OCI-LY1 (cell line): ENCODE measurements around the gene GABBR2.

ENCODE experiments used
- H2AFZ ChIP-seq: fragments of 200-600 bp; sonication (generic), shearing (Covaris generic); 2 replicates; pipeline ENCODE4 v1.6.0; 2014; ENCODE audit warnings: antibody characterized with exemption, mild to moderate bottlenecking, low read length
- H3F3A ChIP-seq: fragments of 200-600 bp; sonication (generic), shearing (Covaris generic); 2 replicates; pipeline ENCODE4 v1.6.0; 2014; ENCODE audit warnings: mild to moderate bottlenecking, antibody characterized with exemption, low read length, moderate library complexity; ENCODE audit not compliant: insufficient read depth
- H3K27ac ChIP-seq: fragments of 200-600 bp; sonication (generic); 2 replicates; pipeline ENCODE4 v1.5.1; 2014; ENCODE audit warnings: low read length, mixed run types, mild to moderate bottlenecking, low read depth; ENCODE audit not compliant: poor library complexity, severe bottlenecking
- H3K27me3 ChIP-seq: fragments of 200-600 bp; sonication (generic); 2 replicates; pipeline ENCODE4 v1.6.0; 2014; ENCODE audit warnings: antibody characterized with exemption, mild to moderate bottlenecking, low read length, moderate library complexity; ENCODE audit not compliant: insufficient read depth
- H3K36me3 ChIP-seq: fragments of 200-600 bp; sonication (generic); 2 replicates; pipeline ENCODE4 v1.6.1; 2014; ENCODE audit warnings: mild to moderate bottlenecking, antibody characterized with exemption, low read length, moderate library complexity, mixed read lengths; ENCODE audit not compliant: insufficient read depth
- H3K4me1 ChIP-seq: fragments of 200-600 bp; sonication (generic); 2 replicates; pipeline ENCODE4 v1.5.1; 2014; ENCODE audit warnings: mild to moderate bottlenecking, low read length, moderate library complexity; ENCODE audit not compliant: insufficient read depth, severe bottlenecking
- H3K4me2 ChIP-seq: fragments of 200-600 bp; sonication (generic), shearing (Covaris generic); 2 replicates; pipeline ENCODE4 v1.6.1; 2014; ENCODE audit warnings: low read length
- H3K4me3 ChIP-seq: fragments of 200-600 bp; sonication (generic); 2 replicates; pipeline ENCODE4 v1.5.1; 2014; ENCODE audit warnings: low read length, low read depth, mild to moderate bottlenecking, mixed read lengths; ENCODE audit not compliant: poor library complexity, severe bottlenecking
- H3K79me2 ChIP-seq: fragments of 200-600 bp; shearing (Covaris generic); 2 replicates; pipeline ENCODE4 v1.6.1; 2016; ENCODE audit warnings: mixed run types, low read length, mixed read lengths; ENCODE audit not compliant: insufficient read depth
- H3K9ac ChIP-seq: fragments of 200-600 bp; sonication (generic), shearing (Covaris generic); 2 replicates; pipeline ENCODE4 v1.6.1; 2014; ENCODE audit warnings: mild to moderate bottlenecking, low read length, mixed read lengths
- H3K9me2 ChIP-seq: fragments of 200-600 bp; sonication (generic), shearing (Covaris generic); 2 replicates; pipeline ENCODE4 v1.6.1; 2014; ENCODE audit warnings: low read depth, mild to moderate bottlenecking, low read length, mixed read lengths
- H3K9me3 ChIP-seq: fragments of 200-600 bp; shearing (Covaris generic); 2 replicates; pipeline ENCODE4 v1.6.1; 2014; ENCODE audit warnings: low read length, mixed read lengths
- H4K20me1 ChIP-seq: fragments of 200-600 bp; sonication (generic), shearing (Covaris generic); 2 replicates; pipeline ENCODE4 v1.6.0; 2016; ENCODE audit warnings: mild to moderate bottlenecking, low read length; ENCODE audit not compliant: insufficient read depth
- EZH2 ChIP-seq: fragments of 200-600 bp; sonication (generic), shearing (Covaris generic); IDR thresholded peaks from 2 replicates; pipeline ENCODE4 v1.8.0; 2017; ENCODE audit warnings: borderline replicate concordance, mixed run types, mild to moderate bottlenecking, antibody characterized with exemption, low read length, moderate library complexity, mixed read lengths
- TF ChIP-seq, protein P1 (sequence below): fragments of 200-600 bp; sonication (generic), shearing (Covaris generic); IDR thresholded peaks from 2 replicates; pipeline ENCODE4 v1.5.1; 2017; ENCODE audit warnings: mild to moderate bottlenecking, antibody characterized with exemption, low read length, moderate library complexity, mixed read lengths

GABBR2 gene

DNA sequence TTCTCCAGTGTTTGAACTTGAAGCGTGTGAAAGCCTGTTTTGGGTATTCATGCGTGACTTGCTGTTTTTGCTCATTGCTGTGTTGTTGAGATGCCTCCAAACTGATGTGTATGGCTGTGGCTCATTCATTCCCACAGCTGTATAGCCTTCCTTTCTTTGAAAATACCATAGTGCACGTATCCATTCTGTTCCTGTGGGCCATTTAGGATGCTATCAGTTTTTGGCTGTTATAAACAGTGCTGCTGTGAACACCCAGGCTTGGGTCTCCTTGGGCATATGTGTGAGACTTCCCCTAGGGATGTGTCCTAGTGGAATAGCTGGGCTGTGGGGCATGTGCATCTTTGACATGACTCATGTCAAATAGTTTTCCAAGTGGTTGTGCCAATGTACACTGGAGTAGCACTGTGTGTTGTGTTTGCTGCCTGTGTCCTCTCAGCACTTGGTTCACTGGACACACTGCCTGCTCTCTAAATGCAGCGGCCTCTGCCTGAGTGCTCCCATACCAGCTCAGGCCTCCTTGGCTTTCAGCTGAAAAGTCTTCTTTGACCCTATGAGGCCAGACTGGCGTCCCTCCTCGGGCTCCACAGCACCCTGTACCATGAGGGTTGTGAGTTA lies 350.7 kb downstream of the GABBR2 start:
- Histone ChIP-seq H4K20me1 (no peaks in the 10 kb centered on the region), H3K4me2 (no peak overlapping the region), H3K36me3 (no peaks in the 10 kb centered on the region), H3K9ac (no peak overlapping the region), H3K4me1 (no peaks in the 10 kb centered on the region), H3K9me2 (no peaks in the 10 kb centered on the region), H3K27me3 (no peaks in the 10 kb centered on the region), H3K9me3 (no peaks in the 10 kb centered on the region), H2AFZ (no peak overlapping the region), H3K79me2 (no peaks in the 10 kb centered on the region), H3F3A (no peaks in the 10 kb centered on the region), H3K4me3 (no peak overlapping the region), H3K27ac (no peak overlapping the region)
- TF ChIP-seq, protein P1, sequence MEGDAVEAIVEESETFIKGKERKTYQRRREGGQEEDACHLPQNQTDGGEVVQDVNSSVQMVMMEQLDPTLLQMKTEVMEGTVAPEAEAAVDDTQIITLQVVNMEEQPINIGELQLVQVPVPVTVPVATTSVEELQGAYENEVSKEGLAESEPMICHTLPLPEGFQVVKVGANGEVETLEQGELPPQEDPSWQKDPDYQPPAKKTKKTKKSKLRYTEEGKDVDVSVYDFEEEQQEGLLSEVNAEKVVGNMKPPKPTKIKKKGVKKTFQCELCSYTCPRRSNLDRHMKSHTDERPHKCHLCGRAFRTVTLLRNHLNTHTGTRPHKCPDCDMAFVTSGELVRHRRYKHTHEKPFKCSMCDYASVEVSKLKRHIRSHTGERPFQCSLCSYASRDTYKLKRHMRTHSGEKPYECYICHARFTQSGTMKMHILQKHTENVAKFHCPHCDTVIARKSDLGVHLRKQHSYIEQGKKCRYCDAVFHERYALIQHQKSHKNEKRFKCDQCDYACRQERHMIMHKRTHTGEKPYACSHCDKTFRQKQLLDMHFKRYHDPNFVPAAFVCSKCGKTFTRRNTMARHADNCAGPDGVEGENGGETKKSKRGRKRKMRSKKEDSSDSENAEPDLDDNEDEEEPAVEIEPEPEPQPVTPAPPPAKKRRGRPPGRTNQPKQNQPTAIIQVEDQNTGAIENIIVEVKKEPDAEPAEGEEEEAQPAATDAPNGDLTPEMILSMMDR = no peak
- TF ChIP-seq EZH2 = no peak

- no peak overlapping the region for H3K4me2 ChIP-seq
- H3F3A ChIP-seq = no peaks in the 10 kb centered on the region
- H3K4me1 ChIP-seq = no peaks in the 10 kb centered on the region
- no peaks in the 10 kb centered on the region for H3K79me2 ChIP-seq
- no peaks in the 10 kb centered on the region for H3K27me3 ChIP-seq
- no peaks in the 10 kb centered on the region for H3K9me2 ChIP-seq
- no peak overlapping the region for H2AFZ ChIP-seq
- H3K9me3 ChIP-seq = no peaks in the 10 kb centered on the region
- no peak overlapping the region for H3K4me3 ChIP-seq
- TF ChIP-seq, protein P1 = no peak
- no peak for TF ChIP-seq EZH2
- H3K27ac ChIP-seq = no peak overlapping the region
- H3K36me3 ChIP-seq = no peaks in the 10 kb centered on the region
- H4K20me1 ChIP-seq = no peaks in the 10 kb centered on the region
- H3K9ac ChIP-seq = no peak overlapping the region
Measured at GRCh38 chr9:98356953-98357690, 351.6 kb downstream of the GABBR2 start.

DNA sequence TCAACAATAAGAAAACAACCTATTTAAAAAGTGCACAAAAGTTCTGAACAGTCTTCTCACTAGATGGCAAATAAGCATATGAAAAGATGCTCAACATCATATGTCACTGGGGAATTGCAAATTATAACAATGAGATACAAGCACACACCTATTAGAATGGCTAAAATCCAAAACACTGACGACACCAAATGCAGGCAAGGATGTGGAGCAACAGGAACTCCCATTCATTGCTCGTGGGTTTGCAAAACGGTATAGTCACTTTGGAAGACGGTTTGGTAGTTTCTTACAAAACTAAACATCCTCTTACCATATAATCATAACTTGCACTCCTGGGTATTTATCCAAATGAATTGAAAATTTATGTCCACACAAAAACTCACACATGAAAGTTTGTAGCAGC lies 352.4 kb downstream of the GABBR2 start:
- Histone ChIP-seq H3F3A (no peaks in the 10 kb centered on the region), H2AFZ (no peak overlapping the region), H3K4me3 (no peak overlapping the region), H3K27ac (no peak overlapping the region), H4K20me1 (no peaks in the 10 kb centered on the region), H3K4me1 (no peaks in the 10 kb centered on the region), H3K36me3 (no peaks in the 10 kb centered on the region), H3K9ac (no peak overlapping the region), H3K9me2 (no peaks in the 10 kb centered on the region), H3K9me3 (0 out of 2 replicates have a peak, but pooled peaks cover 3% of the 10 kb centered on the region), H3K27me3 (no peaks in the 10 kb centered on the region), H3K4me2 (no peak overlapping the region), H3K79me2 (no peaks in the 10 kb centered on the region)
- TF ChIP-seq EZH2 = no peak
- TF ChIP-seq, protein P1 = no peak
